DND-41 (cell line): ENCODE data around the gene KIAA0040.

Experiments used
- CTCF ChIP-seq: IDR thresholded peaks from 2 replicates; pipeline ENCODE4 v1.5.1; 2012; ENCODE audit warnings: borderline replicate concordance, low read length, moderate library complexity, mild to moderate bottlenecking; ENCODE audit not compliant: poor library complexity, severe bottlenecking; ENCODE audit errors: extremely low read depth
- EZH2 ChIP-seq: IDR thresholded peaks from 3 replicates; pipeline ENCODE4 v1.6.1; 2012; ENCODE audit warnings: borderline replicate concordance, low read depth, mild to moderate bottlenecking, moderate library complexity, low read length, inconsistent platforms; ENCODE audit not compliant: severe bottlenecking

GRCh38 chr1:175222296-175222938 lies 29.8 kb upstream of the KIAA0040 start:
- TF ChIP-seq CTCF (no peak), EZH2 (no peak)
